ENCODE measurements around the gene BMS1. TPM values are rescaled to one million over a fixed set of nuclear protein-coding genes. Genes with fewer than 3 reads are reported as not detected.

Gene BMS1
- total and polyA plus RNA-seq, 2 of the 4 experiments (the other 2 are of a cell fraction), result 7.5 to 22.9 TPM

DNA sequence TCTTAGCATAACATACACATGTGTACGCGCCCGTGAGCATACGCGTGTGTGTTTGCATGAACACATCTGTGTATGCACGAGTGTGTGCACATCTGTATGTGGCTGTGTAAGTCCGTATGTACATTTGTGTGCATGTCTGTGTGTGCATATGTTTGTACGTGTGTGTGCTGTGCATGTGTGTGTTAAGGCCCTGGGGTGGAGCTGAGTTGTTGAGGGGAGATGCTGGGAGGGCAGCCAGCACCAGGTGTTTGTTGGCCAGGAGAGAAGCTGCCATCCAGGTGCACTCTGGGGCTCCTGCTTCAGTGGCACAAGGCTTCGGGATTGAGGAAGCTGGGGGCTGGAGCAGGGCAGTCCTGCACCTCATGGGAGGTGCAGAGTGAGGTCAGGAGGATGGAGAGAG lies 85.0 kb downstream of the BMS1 start:
- Histone ChIP-seq H3K27me3 (ENCODE audit: control insufficient read depth, insufficient read depth, low read length) (peaks cover 22% of the 10 kb centered on the region), H3K79me1 (ENCODE audit: low read depth in 1 of 2, low read length in 2 of 2) (no peaks in the 10 kb centered on the region), H3K27ac (ENCODE audit: insufficient read depth, low read length) (no peak overlapping the region), H2BK120ac (ENCODE audit: low read depth, low read length) (no peak overlapping the region), H3K56ac (ENCODE audit: extremely low read depth, insufficient read depth, low read length) (no peak overlapping the region), H2BK20ac (ENCODE audit: low read depth, low read length) (no peak overlapping the region), H3K18ac (ENCODE audit: low read depth, low read length) (no peak overlapping the region), H3K4ac (ENCODE audit: low read depth, low read length) (no peak overlapping the region), H3K9me3 (ENCODE audit: control insufficient read depth, insufficient read depth, low read length) (no peaks in the 10 kb centered on the region), H3K9ac (ENCODE audit: low read depth, low read length) (no peak overlapping the region), H2AK9ac (replicated peaks; ENCODE audit: low read depth, low read length, poor library complexity) (no peak overlapping the region), H3K9me1 (ENCODE audit: insufficient read depth, low read length) (no peaks in the 10 kb centered on the region), H4K20me1 (ENCODE audit: insufficient read depth, low read length) (no peaks in the 10 kb centered on the region), H2AK5ac (ENCODE audit: low read depth, low read length) (no peak overlapping the region), H2BK15ac (ENCODE audit: low read depth, low read length) (no peak overlapping the region), H3K4me1 (ENCODE audit: control insufficient read depth, insufficient read depth, low read length) (no peaks in the 10 kb centered on the region), H3K23ac (ENCODE audit: low read depth, low read length) (no peak overlapping the region), H4K8ac (ENCODE audit: low read depth in 2 of 2, low read length in 2 of 2) (no peak overlapping the region), H4K5ac (ENCODE audit: low read depth, low read length) (no peak overlapping the region), H3K4me3 (ENCODE audit: insufficient read depth, low read depth, low read length) (no peak overlapping the region), H4K91ac (ENCODE audit: insufficient read depth, low read depth, low read length) (no peak overlapping the region), H3K14ac (replicated peaks; ENCODE audit: low read depth, low read length) (no peak overlapping the region), H2BK5ac (ENCODE audit: low read depth, low read length, poor library complexity, severe bottlenecking) (no peak overlapping the region), H3K36me3 (ENCODE audit: control insufficient read depth, insufficient read depth, low read length) (no peaks in the 10 kb centered on the region), H3K4me2 (ENCODE audit: low read depth, low read length) (no peak overlapping the region), H2AFZ (replicated peaks; ENCODE audit: low read length, poor library complexity) (no peak overlapping the region)
- no TSS peak for BruUV-seq (replicated peaks)
- TF ChIP-seq FOS (IDR thresholded peaks at IDR 0.05; ENCODE audit: low read depth, low read length) (no peak), RAD21 (IDR thresholded peaks at IDR 0.05; ENCODE audit: low read length) (no peak), RFX5 (IDR thresholded peaks at IDR 0.05; ENCODE audit: low read depth, low read length) (no peak), BHLHE40 (IDR thresholded peaks at IDR 0.05; ENCODE audit: low read depth, low read length) (no peak), MAZ (IDR thresholded peaks at IDR 0.05; ENCODE audit: borderline replicate concordance, low read depth, low read length) (no peak), CEBPB (IDR thresholded peaks at IDR 0.05; ENCODE audit: low read depth, low read length) (no peak), CHD1 (IDR thresholded peaks at IDR 0.05; ENCODE audit: low read depth, low read length) (no peak), POLR2A (IDR thresholded peaks at IDR 0.05; ENCODE audit: low read depth, low read length) (no peak), RCOR1 (IDR thresholded peaks at IDR 0.05; ENCODE audit: insufficient replicate concordance, low read length) (no peak), MAFK (IDR thresholded peaks at IDR 0.05; ENCODE audit: low read depth, low read length) (no peak), NFE2L2 (IDR thresholded peaks at IDR 0.05; ENCODE audit: low read depth, low read length) (no peak), MXI1 (IDR thresholded peaks at IDR 0.05; ENCODE audit: borderline replicate concordance, low read depth, low read length) (no peak), SMC3 (IDR thresholded peaks at IDR 0.05; ENCODE audit: low read depth, low read length) (no peak)
- TF ChIP-seq, protein P1, sequence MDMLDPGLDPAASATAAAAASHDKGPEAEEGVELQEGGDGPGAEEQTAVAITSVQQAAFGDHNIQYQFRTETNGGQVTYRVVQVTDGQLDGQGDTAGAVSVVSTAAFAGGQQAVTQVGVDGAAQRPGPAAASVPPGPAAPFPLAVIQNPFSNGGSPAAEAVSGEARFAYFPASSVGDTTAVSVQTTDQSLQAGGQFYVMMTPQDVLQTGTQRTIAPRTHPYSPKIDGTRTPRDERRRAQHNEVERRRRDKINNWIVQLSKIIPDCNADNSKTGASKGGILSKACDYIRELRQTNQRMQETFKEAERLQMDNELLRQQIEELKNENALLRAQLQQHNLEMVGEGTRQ (IDR thresholded peaks at IDR 0.05; ENCODE audit: low read depth, low read length), result no peak
- TF ChIP-seq, protein P2, sequence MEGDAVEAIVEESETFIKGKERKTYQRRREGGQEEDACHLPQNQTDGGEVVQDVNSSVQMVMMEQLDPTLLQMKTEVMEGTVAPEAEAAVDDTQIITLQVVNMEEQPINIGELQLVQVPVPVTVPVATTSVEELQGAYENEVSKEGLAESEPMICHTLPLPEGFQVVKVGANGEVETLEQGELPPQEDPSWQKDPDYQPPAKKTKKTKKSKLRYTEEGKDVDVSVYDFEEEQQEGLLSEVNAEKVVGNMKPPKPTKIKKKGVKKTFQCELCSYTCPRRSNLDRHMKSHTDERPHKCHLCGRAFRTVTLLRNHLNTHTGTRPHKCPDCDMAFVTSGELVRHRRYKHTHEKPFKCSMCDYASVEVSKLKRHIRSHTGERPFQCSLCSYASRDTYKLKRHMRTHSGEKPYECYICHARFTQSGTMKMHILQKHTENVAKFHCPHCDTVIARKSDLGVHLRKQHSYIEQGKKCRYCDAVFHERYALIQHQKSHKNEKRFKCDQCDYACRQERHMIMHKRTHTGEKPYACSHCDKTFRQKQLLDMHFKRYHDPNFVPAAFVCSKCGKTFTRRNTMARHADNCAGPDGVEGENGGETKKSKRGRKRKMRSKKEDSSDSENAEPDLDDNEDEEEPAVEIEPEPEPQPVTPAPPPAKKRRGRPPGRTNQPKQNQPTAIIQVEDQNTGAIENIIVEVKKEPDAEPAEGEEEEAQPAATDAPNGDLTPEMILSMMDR (conservative IDR thresholded peaks at IDR 0.05; ENCODE audit: low read depth, low read length), result no peak
- TF ChIP-seq, protein P3, sequence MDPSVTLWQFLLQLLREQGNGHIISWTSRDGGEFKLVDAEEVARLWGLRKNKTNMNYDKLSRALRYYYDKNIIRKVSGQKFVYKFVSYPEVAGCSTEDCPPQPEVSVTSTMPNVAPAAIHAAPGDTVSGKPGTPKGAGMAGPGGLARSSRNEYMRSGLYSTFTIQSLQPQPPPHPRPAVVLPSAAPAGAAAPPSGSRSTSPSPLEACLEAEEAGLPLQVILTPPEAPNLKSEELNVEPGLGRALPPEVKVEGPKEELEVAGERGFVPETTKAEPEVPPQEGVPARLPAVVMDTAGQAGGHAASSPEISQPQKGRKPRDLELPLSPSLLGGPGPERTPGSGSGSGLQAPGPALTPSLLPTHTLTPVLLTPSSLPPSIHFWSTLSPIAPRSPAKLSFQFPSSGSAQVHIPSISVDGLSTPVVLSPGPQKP (IDR thresholded peaks at IDR 0.05; ENCODE audit: borderline replicate concordance, low read depth, low read length), result no peak
- 100% methylated on average over 1 of the region's 9 CpGs; no CpG with 5 or more reads in 1 of the 2 experiments for WGBS, 2 experiments (ENCODE audit: extremely low coverage in 2 of 2, insufficient read length in 1 of 2)
- ATAC-seq (ENCODE audit: low read depth), result no peak
- DNase-seq, result no peak
- dilution Hi-C loops (cut with HindIII; ENCODE audit: low sequenced_read_pairs, unreplicated experiment) (no loop called here), in situ Hi-C loops (cut with MboI; ENCODE audit: low sequenced_read_pairs) (no loop called here), intact Hi-C loops (cut with micrococcal nuclease) (loop anchor here (10.0 kb wide), 1 partner anchor 693 kb away; no protein-coding TSS in a partner anchor)
- POLR2A ChIA-PET (ENCODE audit: unreplicated experiment), result no interaction called here
- CTCF ChIA-PET, result no interaction called here

Data from IMR-90 (cell line).